ENCODE results near the gene IL17REL.

Gene IL17REL

DNA sequence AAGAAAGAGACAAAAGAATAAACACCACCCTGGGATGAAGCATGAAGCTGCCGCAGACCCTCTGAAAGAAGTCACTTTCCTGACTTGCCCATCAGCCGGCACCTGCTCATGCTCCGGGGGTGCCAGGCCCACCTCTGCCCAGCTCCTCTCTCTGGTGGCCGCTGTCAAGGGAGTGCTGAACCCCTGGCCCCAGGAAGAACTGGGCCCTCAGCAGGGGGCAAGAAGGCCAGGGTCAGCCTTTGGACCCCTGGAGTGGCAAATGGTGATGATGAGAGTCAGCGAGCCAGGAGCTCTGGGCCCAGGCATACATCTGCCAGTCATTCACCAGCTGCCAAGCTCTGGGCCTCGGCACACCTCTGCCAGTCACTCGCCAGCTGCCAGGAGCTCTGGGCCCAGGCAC, 28.2 kb upstream of the IL17REL start:
- DNase-seq (ENCODE audit: low read depth in 1 of 2, low spot score in 1 of 2), result no peak
- in situ Hi-C loops (cut with HindIII; ENCODE audit: low pct_unique_long_range_greater_than_20kb, low sequenced_read_pairs), result no loop called here
- no peak for TF ChIP-seq JUND (IDR thresholded peaks at IDR 0.05; ENCODE audit: low read depth)

DNA sequence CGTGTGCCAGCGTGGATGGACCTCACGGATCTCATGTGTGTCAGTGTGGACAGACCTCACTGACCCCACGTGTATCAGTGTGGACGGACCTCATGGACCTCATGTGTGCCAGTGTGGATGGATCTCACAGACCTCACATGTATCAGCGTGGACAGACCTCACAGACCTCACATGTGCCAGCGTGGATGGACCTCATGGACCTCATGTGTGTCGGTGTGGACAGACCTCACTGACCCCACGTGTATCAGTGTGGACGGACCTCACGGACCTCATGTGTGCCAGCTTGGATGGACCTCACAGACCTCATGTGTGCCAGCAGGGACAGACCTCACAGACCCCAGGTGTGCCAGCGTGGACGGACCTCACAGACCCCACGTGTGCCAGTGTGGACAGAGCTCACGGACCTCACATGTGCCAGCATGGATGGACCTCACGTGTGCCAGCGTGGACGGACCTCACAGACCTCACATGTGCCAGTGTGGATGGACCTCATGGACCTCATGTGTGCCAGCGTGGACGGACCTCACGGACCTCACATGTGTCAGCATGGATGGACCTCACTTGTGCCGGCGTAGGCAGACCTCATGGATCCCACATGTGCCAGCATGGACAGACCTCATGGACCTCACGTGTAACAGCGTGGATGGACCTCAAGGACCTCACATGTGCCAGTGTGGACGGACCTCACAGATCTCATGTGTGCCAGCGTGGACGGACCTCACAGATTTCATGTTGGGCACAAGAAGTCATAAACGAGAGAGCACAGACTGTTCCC, 27.3 kb upstream of the IL17REL start:
- in situ Hi-C loops (cut with HindIII; ENCODE audit: low pct_unique_long_range_greater_than_20kb, low sequenced_read_pairs), result no loop called here
- no peak for DNase-seq (ENCODE audit: low read depth in 1 of 2, low spot score in 1 of 2)
- TF ChIP-seq JUND (IDR thresholded peaks at IDR 0.05; ENCODE audit: low read depth), result no peak

DNA sequence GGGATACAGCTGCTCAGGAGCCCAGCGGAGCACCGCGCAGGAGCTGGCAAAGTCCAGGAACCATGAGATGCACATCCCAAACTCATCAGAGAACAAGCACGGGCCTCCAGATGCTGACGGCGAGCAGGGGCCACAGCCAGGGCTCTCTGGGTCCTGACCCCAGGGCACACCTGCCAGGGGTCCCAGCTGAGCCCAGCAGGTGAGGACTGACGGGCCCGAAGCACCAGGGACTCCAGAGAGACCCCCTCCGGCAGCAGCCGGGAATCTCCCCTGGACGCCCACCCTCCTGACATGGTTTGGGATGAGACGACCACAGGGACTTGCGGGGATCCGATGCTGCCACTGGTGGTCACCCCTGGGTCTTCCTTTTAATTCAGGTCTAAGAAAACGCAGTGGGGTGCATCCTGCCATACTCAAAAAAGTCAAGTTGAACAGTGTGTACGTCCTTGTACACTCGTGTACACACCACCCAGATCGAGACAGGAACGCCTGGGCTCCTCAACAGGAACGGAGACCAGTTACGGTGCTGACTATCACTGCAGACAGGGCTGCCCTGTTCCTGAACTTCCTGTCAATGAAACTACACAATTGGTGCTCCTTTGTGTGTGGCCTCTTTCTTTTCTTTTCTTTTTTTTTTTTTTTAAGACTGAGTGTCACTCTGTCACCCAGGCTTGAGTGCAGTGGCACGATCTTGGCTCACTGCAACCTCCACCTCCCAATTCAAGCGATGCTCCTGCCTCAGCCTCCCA, 23.6 kb upstream of the IL17REL start:
- in situ Hi-C loops (cut with HindIII; ENCODE audit: low pct_unique_long_range_greater_than_20kb, low sequenced_read_pairs), result no loop called here
- no peak for TF ChIP-seq JUND (IDR thresholded peaks at IDR 0.05; ENCODE audit: low read depth)
- DNase-seq (ENCODE audit: low read depth in 1 of 2, low spot score in 1 of 2), result no peak

DNA sequence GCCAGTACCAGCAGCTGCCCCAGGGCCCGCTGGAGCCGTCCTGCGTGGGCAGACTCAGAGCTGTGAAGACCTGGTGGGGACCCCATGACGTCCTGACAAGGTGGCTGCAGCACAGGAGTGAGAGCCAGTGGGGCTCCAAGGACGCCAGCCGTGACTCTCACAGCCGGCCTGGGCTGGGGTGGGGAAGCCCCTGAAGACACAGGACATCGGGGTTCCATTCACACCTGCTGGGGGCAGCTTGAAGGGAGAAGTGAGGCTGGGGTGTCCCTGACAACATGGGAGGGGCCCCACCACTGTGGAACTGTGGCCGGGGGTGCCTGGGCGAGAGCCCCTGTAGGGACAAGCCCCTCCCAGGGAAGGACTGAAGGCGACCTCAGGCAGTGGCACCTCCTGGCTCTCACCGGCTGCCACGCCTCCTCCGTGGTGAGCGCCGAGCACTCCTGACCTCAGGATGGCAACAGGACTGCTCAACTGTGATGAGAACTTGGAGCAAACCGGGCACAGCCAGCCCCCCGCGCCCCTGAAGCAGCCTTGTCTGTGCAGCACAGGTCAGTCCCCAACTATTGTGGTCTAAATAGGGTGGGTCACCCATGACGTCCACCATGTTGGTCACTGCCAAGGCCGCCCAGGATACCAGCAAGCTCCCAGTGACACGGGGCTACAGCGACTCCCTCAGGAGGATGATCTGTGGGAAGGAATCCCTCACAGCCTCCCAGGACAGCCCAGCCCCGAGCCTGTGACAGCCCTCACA, 22.7 kb upstream of the IL17REL start:
- TF ChIP-seq JUND (IDR thresholded peaks at IDR 0.05; ENCODE audit: low read depth), result no peak
- in situ Hi-C loops (cut with HindIII; ENCODE audit: low pct_unique_long_range_greater_than_20kb, low sequenced_read_pairs), result no loop called here
- DNase-seq (ENCODE audit: low read depth in 1 of 2, low spot score in 1 of 2), result no peak

DNA sequence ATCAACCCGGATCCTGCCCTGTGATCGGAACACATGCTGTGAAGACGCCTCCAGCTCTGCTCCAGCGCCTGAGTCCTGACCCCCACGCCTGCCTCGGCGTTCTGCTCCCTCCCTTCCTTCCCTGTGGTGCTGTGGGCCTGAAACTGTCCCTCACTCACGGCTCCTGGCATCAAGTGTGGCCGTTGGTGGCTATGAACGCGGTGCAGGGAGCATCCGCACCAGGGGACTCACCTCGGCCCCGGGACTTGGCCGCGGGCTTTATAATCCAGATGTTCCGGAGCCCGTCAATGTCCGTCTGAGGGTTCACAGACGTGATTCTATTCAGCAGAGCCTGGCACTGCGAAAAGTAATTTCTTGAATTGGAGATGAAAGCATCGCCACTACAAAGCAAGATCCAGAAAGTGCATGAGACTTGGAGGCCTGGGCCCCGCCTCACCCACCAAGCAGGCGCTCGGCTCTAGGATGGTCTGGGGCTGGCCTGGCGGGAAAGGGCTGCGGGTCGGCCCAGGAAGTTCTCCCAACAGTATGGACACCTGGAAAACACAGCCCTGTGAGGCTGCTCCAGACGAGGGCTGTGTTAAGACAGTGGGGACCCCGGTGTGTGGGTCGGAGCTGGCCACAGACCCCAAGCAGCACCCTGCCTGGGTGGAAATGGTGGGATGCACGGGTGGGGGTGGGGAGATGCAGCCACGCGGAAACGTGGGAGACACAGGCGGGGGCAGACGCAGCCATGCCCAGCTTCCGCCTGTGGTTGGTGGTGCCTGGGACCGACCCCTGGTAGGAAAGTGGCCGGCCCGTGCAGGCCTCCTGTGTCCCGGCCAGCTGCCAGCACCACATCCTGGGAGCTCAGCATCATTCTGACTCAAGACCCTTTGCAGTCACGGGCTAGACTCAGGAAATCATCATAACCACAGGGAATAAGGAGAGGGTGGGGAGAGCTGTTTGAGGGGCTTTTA, 21.8 kb upstream of the IL17REL start:
- TF ChIP-seq JUND (IDR thresholded peaks at IDR 0.05; ENCODE audit: low read depth), result no peak
- in situ Hi-C loops (cut with HindIII; ENCODE audit: low pct_unique_long_range_greater_than_20kb, low sequenced_read_pairs), result no loop called here
- no peak for DNase-seq (ENCODE audit: low read depth in 1 of 2, low spot score in 1 of 2)

DNA sequence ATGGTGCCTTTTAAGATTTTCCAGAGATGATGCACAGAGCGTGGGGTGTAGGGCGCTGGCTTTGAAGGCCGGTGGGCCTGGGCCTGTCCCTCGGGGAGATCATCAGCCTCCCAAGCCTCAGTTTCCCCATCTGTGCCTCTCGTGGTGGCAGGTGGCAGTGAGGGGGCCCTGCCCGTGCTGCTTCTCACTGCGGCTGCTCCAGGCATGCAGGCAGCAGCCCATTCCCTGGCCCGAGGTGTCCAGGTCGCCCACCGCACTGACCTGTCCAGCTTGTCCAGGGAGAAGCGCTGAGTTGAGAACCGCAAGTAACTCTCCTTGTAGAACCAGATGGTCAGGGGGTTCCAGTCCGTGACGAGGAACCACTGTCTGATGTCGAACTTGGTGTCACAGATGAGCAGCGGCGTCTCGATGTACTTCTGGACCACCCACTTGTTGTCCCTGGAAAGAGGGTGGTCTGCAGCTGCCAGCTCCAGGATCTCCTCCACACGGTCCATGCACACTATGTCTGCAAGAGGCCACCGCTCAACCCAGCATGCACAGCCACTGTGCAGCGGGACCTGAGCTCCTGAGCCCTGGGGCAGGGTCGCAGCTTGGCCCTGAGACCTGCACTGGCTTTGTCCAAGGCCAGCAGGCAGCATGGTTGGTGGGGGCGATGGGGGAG, 20.5 kb upstream of the IL17REL start:
- DNase-seq (ENCODE audit: low read depth in 1 of 2, low spot score in 1 of 2), result no peak
- in situ Hi-C loops (cut with HindIII; ENCODE audit: low pct_unique_long_range_greater_than_20kb, low sequenced_read_pairs), result no loop called here
- TF ChIP-seq JUND (IDR thresholded peaks at IDR 0.05; ENCODE audit: low read depth), result no peak

DNA sequence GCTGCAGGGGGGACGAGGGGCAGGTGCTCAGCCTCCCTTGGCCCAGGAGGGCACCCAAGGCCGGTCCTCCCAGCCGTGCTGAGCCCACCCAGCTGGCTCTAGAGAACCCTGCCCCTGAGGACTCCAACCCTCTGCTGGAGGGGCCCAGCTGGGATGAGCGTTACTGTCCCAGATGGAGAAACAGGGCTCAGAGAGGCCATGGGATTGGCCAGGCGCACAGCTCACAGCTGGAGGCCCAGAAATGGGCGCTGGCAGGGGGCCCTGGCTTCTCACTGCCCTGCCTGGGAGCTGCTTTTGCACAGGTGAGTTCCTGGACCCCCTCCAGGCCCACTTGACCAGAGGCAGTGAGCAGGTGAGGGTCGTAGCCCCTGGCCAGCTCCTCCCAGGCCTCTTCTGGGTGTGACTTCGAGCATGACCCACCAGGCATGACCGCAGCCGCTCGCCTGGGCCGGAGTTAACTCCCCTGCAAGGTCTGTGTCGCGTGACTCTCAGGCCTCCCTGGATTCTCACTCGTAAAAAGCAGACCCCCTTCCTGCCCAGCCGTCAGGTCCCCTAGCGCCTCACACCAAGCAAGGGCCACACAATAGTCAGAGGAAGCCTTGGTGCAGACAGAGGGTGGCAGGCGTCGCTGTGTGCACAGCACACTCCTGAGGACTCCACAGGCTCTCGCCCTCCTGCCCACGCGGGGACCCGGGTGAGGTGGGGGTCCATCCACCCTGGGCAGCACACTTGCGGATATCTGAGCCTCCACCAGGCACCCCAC, 19.7 kb upstream of the IL17REL start:
- DNase-seq (ENCODE audit: low read depth in 1 of 2, low spot score in 1 of 2), result no peak
- TF ChIP-seq JUND (IDR thresholded peaks at IDR 0.05; ENCODE audit: low read depth), result no peak
- in situ Hi-C loops (cut with HindIII; ENCODE audit: low pct_unique_long_range_greater_than_20kb, low sequenced_read_pairs), result no loop called here

DNA sequence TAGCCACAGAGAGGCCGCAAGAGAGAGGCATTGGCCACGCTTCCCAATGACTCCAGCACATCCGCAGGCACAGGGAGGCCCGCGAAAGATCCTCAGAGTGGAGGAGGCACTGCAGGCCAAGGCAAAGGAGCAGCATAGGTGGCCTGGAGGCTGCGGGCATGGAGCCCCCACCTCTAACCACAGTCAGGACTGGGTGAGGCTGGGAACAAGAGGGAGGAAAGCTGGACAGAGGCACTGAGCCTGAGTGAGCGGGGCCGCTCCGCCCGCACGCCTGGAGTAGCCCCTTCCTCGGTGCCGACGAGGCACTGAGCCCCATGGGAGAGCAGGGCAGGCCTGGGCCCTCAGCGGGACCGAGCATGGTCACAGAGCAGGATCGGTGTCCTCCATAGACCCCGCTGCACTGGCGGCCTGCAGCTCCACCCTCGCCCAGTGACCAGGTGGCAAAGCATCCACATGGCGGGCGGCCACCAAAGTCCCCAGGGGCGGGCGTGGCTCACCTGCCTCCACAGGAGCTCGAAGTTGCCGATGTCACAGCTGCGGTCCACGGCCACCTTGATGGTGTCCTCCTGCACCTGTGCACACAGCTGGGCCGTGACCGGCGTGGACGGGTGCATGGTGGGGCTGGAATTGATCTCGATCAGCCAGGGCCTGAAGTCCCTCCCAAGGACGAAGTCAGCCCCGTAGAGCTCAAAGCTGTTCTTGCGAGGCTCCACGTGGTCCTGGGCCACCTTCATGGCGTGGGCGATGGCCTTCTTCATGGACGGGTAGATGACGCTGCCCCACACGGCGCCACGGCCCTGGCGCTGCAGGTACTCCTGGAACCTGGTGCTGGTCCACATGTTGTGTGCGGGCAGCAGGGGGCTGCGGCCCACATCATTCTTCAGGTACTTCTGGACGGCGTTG, 18.9 kb upstream of the IL17REL start:
- DNase-seq (ENCODE audit: low read depth in 1 of 2, low spot score in 1 of 2), result no peak
- in situ Hi-C loops (cut with HindIII; ENCODE audit: low pct_unique_long_range_greater_than_20kb, low sequenced_read_pairs), result no loop called here
- TF ChIP-seq JUND (IDR thresholded peaks at IDR 0.05; ENCODE audit: low read depth), result no peak

DNA sequence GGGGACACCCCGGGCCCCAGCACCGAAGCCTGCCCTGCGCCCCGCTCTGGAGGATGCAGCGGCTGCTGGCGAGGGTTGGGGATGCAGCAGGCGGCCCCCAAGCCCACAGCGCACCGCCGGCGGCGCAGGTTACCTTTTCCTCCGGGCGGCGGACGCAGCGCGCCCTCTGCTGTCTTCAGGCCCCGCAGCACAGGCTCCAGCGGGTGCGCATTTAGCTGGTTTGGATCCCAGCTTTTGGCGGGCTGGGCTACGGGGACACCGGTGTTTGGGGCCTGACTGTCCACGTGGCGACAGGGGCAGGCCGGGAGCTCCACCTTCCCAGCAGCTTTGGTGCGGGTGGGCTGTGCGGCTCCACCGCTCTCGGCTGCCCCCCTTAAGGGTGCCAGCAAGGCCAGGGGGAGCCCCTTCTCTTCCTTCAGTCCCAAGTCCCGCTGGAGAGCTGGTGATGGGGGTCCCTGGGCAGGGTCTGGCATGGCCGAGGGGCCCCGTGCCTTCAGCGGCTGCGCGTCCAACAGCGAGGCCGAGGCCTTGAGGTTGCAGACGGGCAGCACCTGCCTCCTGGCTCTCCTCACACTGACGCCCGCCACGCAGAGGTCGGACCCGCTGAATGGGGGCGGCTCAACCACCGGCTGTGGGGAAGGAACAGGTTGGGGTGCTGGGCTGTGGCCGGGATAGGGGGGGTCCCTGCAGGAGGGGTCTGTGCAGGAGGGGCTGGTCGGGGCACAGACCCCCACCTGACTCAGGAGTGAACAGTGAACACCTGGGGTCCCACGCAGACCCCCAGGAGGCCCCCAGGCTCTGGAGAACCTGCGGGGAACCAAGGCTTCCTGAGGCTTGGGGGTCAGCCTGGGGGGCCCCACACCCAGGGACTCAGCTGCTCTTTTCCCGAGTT, 18.0 kb upstream of the IL17REL start:
- peak; percentile 68 to 92 for DNase-seq (ENCODE audit: low read depth in 1 of 2, low spot score in 1 of 2)
- in situ Hi-C loops (cut with HindIII; ENCODE audit: low pct_unique_long_range_greater_than_20kb, low sequenced_read_pairs), result no loop called here
- no peak for TF ChIP-seq JUND (IDR thresholded peaks at IDR 0.05; ENCODE audit: low read depth)
